SKM-1 treated with dmso at 0.1 percent for 144 hours (cell line): ENCODE measurements around the gene DNPH1.

Source experiments
- DNase-seq: peaks from one replicate; lab custom pipeline; 2025; ENCODE audit not compliant: unreplicated experiment; lab: John Stamatoyannopoulos, UW

Gene DNPH1

GRCh38 chr6:43264599-43265145, 35.4 kb upstream of the DNPH1 start:
- DNase-seq = no peak

- peak; percentile 79 for DNase-seq
Measured at GRCh38 chr6:43263314-43264178, 34.3 kb upstream of the DNPH1 start.

- DNase-seq = no peak
Measured at GRCh38 chr6:43262780-43263313, 33.6 kb upstream of the DNPH1 start.

- DNase-seq = no peak
Measured at GRCh38 chr6:43262000-43262779, 32.9 kb upstream of the DNPH1 start.

GRCh38 chr6:43261198-43261597, 31.9 kb upstream of the DNPH1 start:
- DNase-seq = no peak

GRCh38 chr6:43260791-43261190, 31.5 kb upstream of the DNPH1 start:
- DNase-seq = no peak

GRCh38 chr6:43258807-43259686, 29.8 kb upstream of the DNPH1 start:
- DNase-seq = no peak

DNA sequence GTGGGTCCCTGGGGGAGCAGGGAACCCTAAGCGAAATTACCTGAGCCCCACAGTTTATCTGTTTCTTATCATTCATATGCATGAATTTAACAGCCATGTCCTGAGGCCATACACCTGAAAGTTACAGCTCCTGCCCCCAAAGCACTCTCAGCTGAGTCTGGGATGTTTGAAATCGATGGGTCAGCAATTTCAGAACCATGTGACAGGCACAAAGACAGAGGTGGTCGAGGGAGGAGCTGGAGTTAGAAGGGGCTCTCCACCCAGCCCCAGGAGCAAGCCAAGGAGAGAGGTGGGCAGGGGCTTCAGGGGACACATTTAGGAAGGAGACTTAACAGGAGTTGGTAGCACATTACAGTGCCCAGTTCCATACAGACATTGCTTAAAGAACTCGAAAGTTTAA, 28.9 kb upstream of the DNPH1 start:
- no peak for DNase-seq

DNA sequence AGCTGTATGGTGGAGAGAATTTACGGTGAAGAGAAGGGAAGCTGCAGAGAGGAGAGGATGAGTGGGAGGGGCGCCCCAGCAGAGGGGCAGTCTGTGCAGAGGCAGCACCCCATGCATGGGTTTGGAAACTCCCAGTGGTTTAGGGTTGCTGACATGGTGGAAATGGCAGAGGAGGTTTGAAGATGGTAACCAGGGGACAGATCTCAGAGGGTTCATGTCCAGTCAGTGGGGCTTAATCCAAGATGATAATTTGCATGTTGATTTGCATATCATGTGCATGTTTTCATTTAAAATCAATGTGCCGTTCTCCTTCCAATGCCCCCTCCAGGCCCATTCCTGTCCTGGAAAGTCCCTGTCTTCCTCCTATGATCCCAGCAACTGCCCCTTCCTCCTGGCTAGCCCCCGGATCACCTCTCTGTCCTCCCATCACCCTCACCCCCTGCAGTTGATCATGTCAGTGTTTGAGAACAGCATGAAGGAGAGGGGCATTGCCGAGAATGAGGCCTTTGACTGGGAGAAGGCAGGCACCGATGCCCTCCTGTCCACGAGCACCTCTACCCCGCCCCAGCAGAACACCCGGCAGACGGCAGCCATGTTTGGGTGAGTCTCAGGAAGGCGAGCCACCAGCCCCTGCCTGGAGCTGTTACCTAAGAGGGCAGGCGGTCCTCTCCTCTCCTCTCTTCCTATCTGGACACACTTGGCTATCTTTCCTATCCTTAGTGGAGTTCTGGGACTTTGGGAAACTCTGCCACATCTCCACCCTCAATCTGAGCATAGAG, 28.3 kb upstream of the DNPH1 start:
- no peak for DNase-seq

DNA sequence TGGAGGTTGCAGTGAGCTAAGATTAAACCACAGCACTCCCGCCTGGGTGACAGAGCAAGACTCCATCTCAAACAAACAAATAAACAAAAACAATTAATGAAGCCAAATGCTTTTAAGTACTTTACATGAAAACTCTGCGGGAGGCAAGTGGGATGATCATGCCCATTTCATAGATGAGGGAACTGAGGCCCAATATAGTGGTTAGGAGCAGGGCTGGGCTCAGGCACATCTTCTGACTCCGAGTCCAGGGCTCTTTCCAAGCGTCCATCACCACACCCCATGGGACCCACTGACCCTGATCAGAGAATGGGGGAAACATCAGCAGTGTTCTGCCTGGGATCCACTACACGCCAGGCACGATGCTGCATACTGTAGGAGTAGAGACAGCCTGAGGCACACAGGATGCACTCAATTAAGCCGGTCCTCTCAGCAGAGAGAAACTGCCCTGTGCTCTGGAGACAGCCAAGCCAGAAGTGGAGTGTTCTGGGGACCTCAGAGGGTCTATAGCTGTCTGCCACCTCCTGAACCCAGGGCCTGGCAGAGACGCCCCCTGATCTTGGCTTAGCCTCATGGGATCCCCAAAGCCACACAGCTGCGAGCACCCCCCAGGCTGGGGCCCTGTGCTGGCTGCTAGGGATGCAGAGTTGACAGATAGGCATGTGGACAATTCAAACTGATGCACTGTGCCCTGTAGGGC, 27.5 kb upstream of the DNPH1 start:
- DNase-seq = no peak

DNA sequence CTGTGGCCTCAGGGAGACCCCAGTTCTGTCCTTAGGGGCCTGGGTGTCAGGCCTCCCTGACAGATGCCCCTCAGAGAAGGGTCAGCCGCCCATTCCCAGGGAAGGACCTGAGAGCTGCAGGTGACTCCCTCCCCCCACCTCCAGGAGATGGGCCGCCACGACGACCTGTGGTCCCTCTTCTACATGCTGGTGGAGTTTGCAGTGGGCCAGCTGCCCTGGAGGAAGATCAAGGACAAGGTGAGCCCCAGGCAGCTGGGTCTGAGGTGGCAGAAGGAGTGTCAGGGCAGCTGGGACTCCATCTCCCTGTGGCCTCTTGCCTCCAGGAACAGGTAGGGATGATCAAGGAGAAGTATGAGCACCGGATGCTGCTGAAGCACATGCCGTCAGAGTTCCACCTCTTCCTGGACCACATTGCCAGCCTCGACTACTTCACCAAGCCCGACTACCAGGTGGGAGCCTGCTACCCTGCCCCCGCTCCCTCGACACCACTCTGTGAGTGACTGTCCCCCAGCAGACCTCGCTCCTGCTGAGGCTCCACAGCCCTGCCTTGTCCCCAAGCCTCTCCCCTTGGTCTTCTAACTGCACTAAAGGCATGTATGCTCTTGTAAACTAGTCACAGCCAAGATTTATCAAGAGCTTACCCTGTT, 26.2 kb upstream of the DNPH1 start:
- no peak for DNase-seq

DNA sequence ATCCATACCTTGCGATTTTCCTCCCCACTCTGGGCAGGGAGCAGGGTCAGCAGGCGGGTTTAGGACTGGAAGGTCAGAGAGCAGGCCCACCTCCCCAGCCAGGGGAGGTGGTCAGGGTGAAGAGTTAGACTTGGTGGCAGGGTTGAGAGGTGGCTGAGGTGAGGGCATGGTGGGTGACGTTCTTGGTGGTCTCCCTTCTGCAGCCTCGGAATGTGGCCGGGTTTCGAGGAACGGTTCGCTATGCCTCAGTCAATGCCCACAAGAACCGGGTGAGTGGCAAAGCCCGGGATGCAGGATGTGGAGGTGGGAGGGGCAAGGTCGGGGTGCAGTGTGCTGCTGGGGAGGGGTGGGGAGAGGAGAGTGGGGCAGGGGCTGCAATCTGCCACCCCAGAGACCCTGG, 25.6 kb upstream of the DNPH1 start:
- DNase-seq = no peak

DNA sequence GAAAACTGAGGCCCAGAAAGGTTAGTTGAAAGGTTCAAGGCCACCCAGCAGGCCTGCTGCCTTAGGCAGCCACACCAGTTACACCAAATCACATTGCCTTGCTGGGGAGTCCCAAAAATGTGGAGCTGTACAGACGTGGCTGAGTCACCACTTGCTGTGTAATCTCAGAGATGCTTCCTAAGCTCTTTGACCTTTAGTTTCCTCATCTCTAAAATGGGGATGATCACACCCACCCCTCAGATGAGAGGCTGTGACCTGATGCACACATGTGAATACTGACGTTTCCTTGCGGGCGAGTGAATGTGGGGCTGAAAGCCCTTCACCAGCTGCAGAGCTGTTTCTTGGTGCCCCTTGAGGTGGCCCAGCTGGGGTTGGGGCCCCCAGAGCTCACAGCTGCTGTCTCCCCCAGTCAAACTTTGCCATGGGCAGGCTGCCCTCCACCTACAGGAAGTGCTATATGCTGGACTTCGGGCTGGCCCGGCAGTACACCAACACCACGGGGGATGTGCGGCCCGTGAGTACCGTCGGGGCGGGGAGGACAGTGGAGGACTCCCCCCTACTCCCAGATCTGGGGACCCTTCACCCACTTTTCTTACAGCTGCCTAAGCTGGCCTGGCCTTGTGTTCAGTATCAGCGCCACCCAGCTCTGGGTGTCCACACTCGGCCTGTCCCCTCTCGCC, 25.0 kb upstream of the DNPH1 start:
- DNase-seq = no peak

DNA sequence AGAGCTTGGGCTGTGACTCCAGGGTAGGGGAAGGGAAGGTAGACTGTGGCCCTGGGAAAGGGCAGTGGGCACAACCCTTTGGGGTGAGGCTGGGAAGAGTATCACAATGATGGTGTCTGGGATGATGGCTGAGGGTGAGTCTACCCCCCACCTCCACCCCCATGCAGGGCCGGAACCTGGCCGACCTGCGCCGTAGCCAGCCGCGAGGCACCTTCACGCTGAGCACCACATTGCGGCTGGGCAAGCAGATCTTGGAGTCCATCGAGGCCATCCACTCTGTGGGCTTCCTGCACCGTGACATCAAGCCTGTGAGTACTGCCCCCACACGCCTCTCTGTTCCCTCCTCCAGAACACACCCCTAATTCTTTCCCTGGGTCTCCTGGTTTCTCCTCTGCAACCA, 24.1 kb upstream of the DNPH1 start:
- DNase-seq = no peak

DNA sequence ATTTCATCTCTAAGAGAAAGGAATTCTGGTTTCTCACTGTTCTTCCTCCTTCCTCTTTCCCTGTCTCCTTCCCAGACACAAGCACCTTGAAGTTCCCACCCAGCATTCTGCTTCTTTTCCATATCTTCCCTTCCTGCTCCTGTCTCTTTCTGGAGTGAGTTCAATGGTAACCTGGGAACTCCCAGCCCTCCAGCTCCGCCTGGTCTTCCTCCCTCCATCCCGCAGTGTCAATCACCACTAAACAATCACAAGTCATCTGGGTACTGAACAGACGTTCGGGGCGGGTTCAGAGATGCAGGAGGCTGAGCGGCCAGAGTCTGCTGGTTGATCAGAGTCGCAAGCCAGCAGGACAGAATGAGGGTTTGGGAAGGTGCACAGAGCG, 21.7 kb upstream of the DNPH1 start:
- no peak for DNase-seq

DNA sequence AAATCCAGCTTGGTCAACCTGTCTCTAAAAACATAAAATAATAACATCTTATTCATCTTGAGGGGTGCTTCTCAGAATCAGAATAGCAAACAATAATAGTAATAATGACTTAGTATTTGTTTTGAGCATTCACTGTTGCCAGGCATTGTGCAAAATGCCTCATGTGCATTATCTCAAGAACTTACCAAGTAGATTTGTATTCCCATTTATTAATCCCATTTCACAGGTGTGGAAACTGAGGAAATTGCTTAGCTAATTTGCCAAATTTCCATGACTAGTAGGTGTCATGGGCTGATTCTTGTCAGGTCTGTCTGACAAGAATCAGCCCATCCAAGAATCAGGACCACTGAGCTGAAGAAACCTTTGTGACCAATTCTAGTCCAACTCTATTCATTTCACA, 19.5 kb upstream of the DNPH1 start:
- no peak for DNase-seq

- no peak for DNase-seq
Measured at GRCh38 chr6:43248101-43248500, 18.8 kb upstream of the DNPH1 start.
